H9 (cell line): Measurements from ENCODE around the gene SST. TPM values are rescaled to one million over a fixed set of nuclear protein-coding genes. Genes with fewer than 3 reads are reported as not detected.

Source experiments
- DNase-seq: peaks from one replicate; pipeline ENCODE4 v3.0.0-alpha.2; 2017
- H2AFZ ChIP-seq: one replicate; pipeline ENCODE4 v1.6.1; 2013; ENCODE audit warnings: mild to moderate bottlenecking, low read length, control low read depth, moderate library complexity
- H2AK5ac ChIP-seq: 2 replicates; pipeline ENCODE4 v1.6.1; 2013; ENCODE audit warnings: low read length, control low read depth, mixed read lengths; ENCODE audit not compliant: insufficient read length
- H2BK120ac ChIP-seq: one replicate; pipeline ENCODE4 v1.6.1; 2013; ENCODE audit warnings: low read depth, mild to moderate bottlenecking, low read length, control low read depth, inconsistent platforms; ENCODE audit not compliant: poor library complexity, severe bottlenecking
- H2BK12ac ChIP-seq: 2 replicates; pipeline ENCODE4 v1.6.1; 2013; ENCODE audit warnings: low read length, control low read depth, mixed read lengths, low read depth; ENCODE audit not compliant: insufficient read length
- H2BK15ac ChIP-seq: 2 replicates; pipeline ENCODE4 v1.6.1; 2013; ENCODE audit warnings: low read depth, low read length, control low read depth
- H2BK20ac ChIP-seq: one replicate; pipeline ENCODE4 v1.6.1; 2013; ENCODE audit warnings: low read depth, mild to moderate bottlenecking, low read length, control low read depth, inconsistent platforms; ENCODE audit not compliant: poor library complexity, severe bottlenecking
- H2BK5ac ChIP-seq: 2 replicates; pipeline ENCODE4 v1.6.1; 2013; ENCODE audit warnings: low read length, control low read depth, mixed read lengths; ENCODE audit not compliant: insufficient read length
- H3K14ac ChIP-seq: 2 replicates; pipeline ENCODE4 v1.6.1; 2013; ENCODE audit warnings: low read length, control low read depth; ENCODE audit not compliant: insufficient read depth
- H3K18ac ChIP-seq: 2 replicates; pipeline ENCODE4 v1.6.1; 2013; ENCODE audit warnings: low read depth, mild to moderate bottlenecking, mixed read lengths, low read length, control low read depth; ENCODE audit not compliant: insufficient read length
- H3K23ac ChIP-seq: 2 replicates; pipeline ENCODE4 v1.6.1; 2013; ENCODE audit warnings: low read length, control low read depth, mixed read lengths, low read depth; ENCODE audit not compliant: insufficient read length
- H3K23me2 ChIP-seq: 2 replicates; pipeline ENCODE4 v1.6.1; 2013; ENCODE audit warnings: low read depth, mild to moderate bottlenecking, mixed read lengths, low read length, control low read depth; ENCODE audit not compliant: insufficient read length, poor library complexity, severe bottlenecking
- H3K27ac ChIP-seq: 2 replicates; pipeline ENCODE4 v1.5.1; 2013; ENCODE audit warnings: low read length, control low read depth, mixed read lengths, low read depth; ENCODE audit not compliant: insufficient read length
- H3K27me3 ChIP-seq: 2 replicates; pipeline ENCODE4 v1.6.1; 2013; ENCODE audit warnings: low read length, control low read depth, inconsistent platforms; ENCODE audit not compliant: insufficient read depth
- H3K4ac ChIP-seq: 2 replicates; pipeline ENCODE4 v1.6.1; 2013; ENCODE audit warnings: low read depth, mild to moderate bottlenecking, control low read depth, inconsistent platforms, low read length, moderate library complexity
- H3K4me1 ChIP-seq: 2 replicates; pipeline ENCODE4 v1.6.1; 2013; ENCODE audit warnings: low read length, control low read depth, inconsistent platforms; ENCODE audit not compliant: insufficient read depth
- H3K4me2 ChIP-seq: 2 replicates; pipeline ENCODE4 v1.6.1; 2013; ENCODE audit warnings: low read length, control low read depth, mixed read lengths; ENCODE audit not compliant: insufficient read length, insufficient read depth
- H3K56ac ChIP-seq: 2 replicates; pipeline ENCODE4 v1.6.1; 2013; ENCODE audit warnings: low read depth, mild to moderate bottlenecking, mixed read lengths, low read length, control low read depth; ENCODE audit not compliant: insufficient read length
- H3K79me1 ChIP-seq: 2 replicates; pipeline ENCODE4 v1.6.1; 2013; ENCODE audit warnings: low read depth, mild to moderate bottlenecking, moderate library complexity, low read length, control low read depth, inconsistent platforms; ENCODE audit not compliant: insufficient read depth, poor library complexity, severe bottlenecking
- H3K79me2 ChIP-seq: 2 replicates; pipeline ENCODE4 v1.6.1; 2013; ENCODE audit warnings: low read length, control low read depth, inconsistent platforms; ENCODE audit not compliant: insufficient read depth
- H3K9ac ChIP-seq: 2 replicates; pipeline ENCODE4 v1.6.1; 2013; ENCODE audit warnings: low read length, control low read depth, mixed read lengths; ENCODE audit not compliant: insufficient read length; ENCODE audit errors: extremely low read depth
- H3K9me3 ChIP-seq: one replicate; pipeline ENCODE4 v1.6.1; 2013; ENCODE audit warnings: low read depth, low read length, inconsistent platforms; ENCODE audit not compliant: control insufficient read depth
- H3T11ph ChIP-seq: one replicate; pipeline ENCODE4 v1.6.1; 2013; ENCODE audit warnings: mild to moderate bottlenecking, low read length, control low read depth, inconsistent platforms
- H4K20me1 ChIP-seq: one replicate; pipeline ENCODE4 v1.6.1; 2013; ENCODE audit not compliant: control insufficient read depth, insufficient read length, insufficient read depth
- H4K5ac ChIP-seq: 2 replicates; pipeline ENCODE4 v1.6.1; 2013; ENCODE audit warnings: low read depth, mild to moderate bottlenecking, mixed read lengths, low read length, control low read depth; ENCODE audit not compliant: insufficient read length
- H4K8ac ChIP-seq: replicated peaks from 2 replicates; pipeline ENCODE4 v1.6.1; 2013; ENCODE audit warnings: low read length, control low read depth, mixed read lengths, low read depth; ENCODE audit not compliant: insufficient read length
- H4K91ac ChIP-seq: 2 replicates; pipeline ENCODE4 v1.6.1; 2013; ENCODE audit warnings: low read depth, mild to moderate bottlenecking, moderate library complexity, mixed read lengths, low read length, control low read depth; ENCODE audit not compliant: insufficient read length
- H3K27ac Mint-ChIP-seq, 3 experiments: 2 replicates in 2 of 3; 3 replicates in 1 of 3; pipeline ENCODE4 v1.8.0; 2020 to 2021; ENCODE audit warnings: mixed read lengths in 3 of 3, mild to moderate bottlenecking in 1 of 3, moderate library complexity in 1 of 3
- H3K27me3 Mint-ChIP-seq: 2 replicates; pipeline ENCODE4 v1.8.0; 2021; ENCODE audit warnings: low read depth, mild to moderate bottlenecking, moderate library complexity, mixed read lengths
- H3K36me3 Mint-ChIP-seq, 3 experiments: 2 replicates in 2 of 3; 3 replicates in 1 of 3; pipeline ENCODE4 v1.8.0; 2020 to 2021; ENCODE audit warnings: low read depth in 3 of 3, mixed read lengths in 3 of 3; ENCODE audit not compliant: insufficient read depth in 1 of 3
- H3K4me1 Mint-ChIP-seq, 2 experiments: 2 replicates each; pipeline ENCODE4 v1.8.0; 2020; ENCODE audit warnings: mixed read lengths in 2 of 2
- H3K4me3 Mint-ChIP-seq, 2 experiments: 2 replicates in 1 of 2; 3 replicates in 1 of 2; pipeline ENCODE4 v1.8.0; 2020 to 2021; ENCODE audit warnings: mild to moderate bottlenecking in 2 of 2, mixed read lengths in 2 of 2, moderate library complexity in 1 of 2
- H3K9me3 Mint-ChIP-seq, 2 experiments: 2 replicates in 1 of 2; 3 replicates in 1 of 2; pipeline ENCODE4 v1.8.0; 2020; ENCODE audit warnings: mild to moderate bottlenecking in 2 of 2, mixed read lengths in 2 of 2, moderate library complexity in 1 of 2
- total RNA-seq: library from RNA; stranded (reverse); gene quantifications from 2 replicates; pipeline ENCODE4 v1.2.1, GENCODE V29; 2021
- TF ChIP-seq, protein P1 (sequence below): fragments of 200-600 bp; sonication (generic); conservative IDR thresholded peaks from 3 replicates; pipeline ENCODE4 v1.8.0; 2021; ENCODE audit warnings: antibody characterized with exemption, mild to moderate bottlenecking

Gene SST
- total RNA-seq, 1 experiment from 2014 or later, result not detected

DNA sequence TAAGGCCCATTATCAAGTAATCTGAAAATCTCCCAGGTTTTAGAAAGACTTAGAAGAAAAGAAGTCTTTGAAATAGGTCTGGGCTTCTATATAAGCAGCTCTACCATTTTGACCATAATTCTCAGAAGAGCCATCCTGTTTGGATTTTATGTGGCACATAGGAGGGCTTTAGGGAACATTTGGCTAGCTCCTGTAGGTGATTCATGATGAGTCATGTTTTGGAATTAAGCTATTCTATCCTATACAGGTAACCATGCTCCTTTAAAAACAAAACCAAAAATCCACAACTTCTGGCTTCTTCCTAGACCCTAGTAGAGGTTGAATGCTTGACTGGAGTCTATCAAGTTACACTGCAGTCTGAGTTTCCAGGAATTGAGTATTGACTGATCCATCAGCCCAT, 8.9 kb downstream of the SST start:
- Histone ChIP-seq H3K18ac (no peak overlapping the region), H3K79me1 (no peaks in the 10 kb centered on the region), H3K14ac (no peak overlapping the region), H2AK5ac (no peak overlapping the region), H4K5ac (no peak overlapping the region), H3K4me2 (no peak overlapping the region), H3T11ph (no peak overlapping the region), H3K9me3 (no peaks in the 10 kb centered on the region), H2BK120ac (no peak overlapping the region), H3K79me2 (no peaks in the 10 kb centered on the region), H2BK5ac (no peak overlapping the region), H2AFZ (no peak overlapping the region), H3K9ac (no peak overlapping the region), H2BK15ac (no peak overlapping the region), H3K4me1 (no peaks in the 10 kb centered on the region), H3K23ac (no peak overlapping the region), H3K27ac (no peak overlapping the region), H3K27me3 (no peaks in the 10 kb centered on the region), H4K20me1 (no peaks in the 10 kb centered on the region), H3K23me2 (no peaks in the 10 kb centered on the region), H3K4ac (no peak overlapping the region), H2BK20ac (no peak overlapping the region), H4K8ac (no peak overlapping the region), H2BK12ac (no peak overlapping the region), H3K56ac (no peak overlapping the region), H4K91ac (no peak overlapping the region)
- Mint-ChIP-seq H3K9me3 (no peaks in the 10 kb centered on the region), H3K36me3 (no peaks in the 10 kb centered on the region), H3K27me3 (peaks cover 6% of the 10 kb centered on the region), H3K4me3 (no peak overlapping the region), H3K4me1 (no peaks in the 10 kb centered on the region), H3K27ac (no peak overlapping the region)
- TF ChIP-seq, protein P1, sequence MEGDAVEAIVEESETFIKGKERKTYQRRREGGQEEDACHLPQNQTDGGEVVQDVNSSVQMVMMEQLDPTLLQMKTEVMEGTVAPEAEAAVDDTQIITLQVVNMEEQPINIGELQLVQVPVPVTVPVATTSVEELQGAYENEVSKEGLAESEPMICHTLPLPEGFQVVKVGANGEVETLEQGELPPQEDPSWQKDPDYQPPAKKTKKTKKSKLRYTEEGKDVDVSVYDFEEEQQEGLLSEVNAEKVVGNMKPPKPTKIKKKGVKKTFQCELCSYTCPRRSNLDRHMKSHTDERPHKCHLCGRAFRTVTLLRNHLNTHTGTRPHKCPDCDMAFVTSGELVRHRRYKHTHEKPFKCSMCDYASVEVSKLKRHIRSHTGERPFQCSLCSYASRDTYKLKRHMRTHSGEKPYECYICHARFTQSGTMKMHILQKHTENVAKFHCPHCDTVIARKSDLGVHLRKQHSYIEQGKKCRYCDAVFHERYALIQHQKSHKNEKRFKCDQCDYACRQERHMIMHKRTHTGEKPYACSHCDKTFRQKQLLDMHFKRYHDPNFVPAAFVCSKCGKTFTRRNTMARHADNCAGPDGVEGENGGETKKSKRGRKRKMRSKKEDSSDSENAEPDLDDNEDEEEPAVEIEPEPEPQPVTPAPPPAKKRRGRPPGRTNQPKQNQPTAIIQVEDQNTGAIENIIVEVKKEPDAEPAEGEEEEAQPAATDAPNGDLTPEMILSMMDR, result no peak
- DNase-seq, result no peak
